Activated CD4-positive, CD25-positive, alpha-beta regulatory T cell (primary cell): ENCODE measurements around the gene VENTX.

ENCODE experiments used
- DNase-seq, 4 experiments: peaks; one replicate each; lab custom pipeline; 2025; lab: John Stamatoyannopoulos, UW

Gene VENTX

GRCh38 chr10:133201948-133202725 is 35.5 kb upstream of the VENTX start:
- no peak for DNase-seq

DNA sequence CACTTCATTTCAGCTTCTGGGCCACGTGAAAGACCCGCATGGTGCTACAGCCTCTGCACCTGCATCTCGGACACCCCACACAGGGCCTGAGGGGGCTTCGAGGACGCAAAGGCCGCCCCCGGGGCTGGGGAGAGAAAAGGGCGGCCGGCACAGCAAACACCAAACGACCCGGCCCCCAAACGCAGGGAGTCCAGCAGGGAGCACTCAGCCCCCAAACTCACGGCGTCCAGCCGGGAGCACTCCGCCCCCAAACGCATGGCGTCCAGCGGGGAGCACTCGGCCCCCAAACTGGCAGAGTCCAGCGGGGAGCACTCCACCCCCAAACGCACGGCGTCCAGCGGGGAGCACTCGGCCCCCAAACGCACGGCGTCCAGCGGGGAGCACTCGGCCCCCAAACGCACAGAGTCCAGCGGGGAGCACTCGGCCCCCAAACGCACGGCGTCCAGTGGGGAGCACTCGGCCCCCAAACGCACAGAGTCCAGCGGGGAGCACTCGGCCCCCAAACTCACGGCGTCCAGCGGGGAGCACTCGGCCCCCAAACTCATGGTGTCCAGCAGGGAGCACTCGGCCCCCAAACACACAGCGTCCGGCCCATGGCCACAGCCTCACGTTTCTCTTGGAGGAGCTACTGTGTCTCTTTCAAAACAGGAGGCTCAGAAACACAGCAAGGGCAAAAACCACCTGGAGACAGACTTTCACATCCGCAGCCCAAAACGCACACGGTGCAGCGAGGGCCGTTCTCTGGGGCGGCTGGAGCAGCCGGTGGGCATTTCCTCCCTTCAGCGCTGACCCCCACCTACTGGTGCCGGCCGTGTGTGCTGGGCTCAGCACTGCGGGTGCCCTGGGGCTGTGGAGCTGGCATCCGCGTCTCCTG is 34.6 kb upstream of the VENTX start:
- no peak for DNase-seq

DNA sequence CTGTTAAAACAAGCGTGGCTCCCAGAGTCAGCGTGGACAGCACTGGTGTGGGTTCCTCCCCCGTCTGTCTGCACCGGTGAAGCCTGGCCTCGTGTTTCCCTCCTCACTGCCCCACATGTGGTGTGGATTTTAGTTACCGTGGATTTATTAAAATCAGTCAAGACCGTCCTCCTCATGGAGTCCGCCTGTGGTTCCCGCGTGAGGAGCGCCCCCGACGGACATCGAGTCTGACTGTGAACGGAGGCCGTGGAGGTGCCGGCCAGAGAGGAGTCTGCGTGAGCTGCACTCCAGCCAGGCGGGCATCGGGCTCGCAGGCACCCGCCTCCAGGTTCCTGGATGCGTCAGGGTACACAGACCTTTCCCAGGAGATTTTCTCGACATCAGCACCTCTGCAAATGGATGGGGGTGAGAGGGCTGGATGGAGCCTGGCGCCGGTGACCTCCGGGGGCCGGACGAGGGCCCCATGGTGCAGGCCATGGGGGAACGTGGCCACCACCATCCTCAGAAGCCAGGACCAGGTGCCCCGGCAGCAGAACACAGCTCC is 33.9 kb upstream of the VENTX start:
- DNase-seq, result no peak

DNA sequence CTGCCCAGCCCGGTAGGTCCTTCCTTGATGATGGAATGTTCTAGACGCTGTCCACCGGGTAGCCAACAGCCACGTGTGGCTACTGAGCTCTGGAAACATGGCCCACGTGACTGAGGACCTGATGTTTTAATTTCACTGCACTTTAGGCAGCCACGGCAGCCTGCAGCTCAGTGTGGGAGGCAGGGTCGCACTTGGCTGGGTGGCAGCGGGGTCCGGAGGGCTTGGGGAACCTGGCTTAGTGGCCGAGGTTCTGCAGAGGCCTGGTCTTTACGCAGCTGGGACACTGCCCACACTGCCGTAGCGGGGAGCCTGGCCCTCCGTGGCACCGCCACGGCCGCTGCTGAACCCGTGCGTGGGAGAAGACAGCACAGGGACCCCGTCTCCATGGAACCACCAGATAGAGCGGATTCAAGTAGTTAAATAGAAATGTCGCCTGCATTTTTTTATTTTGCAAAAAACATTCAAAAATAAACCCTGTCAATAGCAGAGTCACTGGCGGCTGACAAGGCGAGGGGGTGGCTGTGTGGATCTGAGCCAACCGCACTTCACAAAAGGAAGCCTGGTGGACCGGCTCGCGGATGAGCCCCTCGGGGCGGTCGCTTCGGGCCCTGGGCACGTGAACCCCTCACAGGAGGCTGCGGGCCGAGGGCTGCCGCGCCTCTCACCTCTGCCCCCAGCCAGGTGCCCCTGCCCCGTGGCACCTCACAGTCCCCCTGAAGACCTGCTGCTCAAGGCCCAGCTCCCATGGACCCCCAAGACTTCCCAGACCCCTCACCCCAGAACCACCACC is 33.2 kb upstream of the VENTX start:
- no peak for DNase-seq

DNA sequence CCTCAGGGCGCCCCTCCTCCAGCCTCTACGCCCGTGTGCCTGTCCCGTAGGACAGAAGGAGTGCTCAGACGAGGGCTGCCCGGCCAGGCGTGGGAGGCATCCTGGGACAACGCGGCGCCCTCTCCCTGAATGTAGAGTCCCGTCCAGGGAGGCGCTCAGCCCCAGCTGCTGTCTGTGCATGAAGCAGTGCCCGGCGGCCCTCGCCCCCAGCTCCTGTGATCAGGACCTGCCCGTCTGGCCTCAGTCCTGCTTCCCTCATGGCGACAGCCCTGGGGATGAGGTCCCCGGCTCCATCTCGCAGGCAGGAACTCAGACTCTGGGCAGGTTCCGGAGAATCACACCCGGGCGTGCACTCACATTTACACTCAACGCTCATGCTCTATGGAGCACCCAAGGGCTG is 32.5 kb upstream of the VENTX start:
- no peak for DNase-seq

DNA sequence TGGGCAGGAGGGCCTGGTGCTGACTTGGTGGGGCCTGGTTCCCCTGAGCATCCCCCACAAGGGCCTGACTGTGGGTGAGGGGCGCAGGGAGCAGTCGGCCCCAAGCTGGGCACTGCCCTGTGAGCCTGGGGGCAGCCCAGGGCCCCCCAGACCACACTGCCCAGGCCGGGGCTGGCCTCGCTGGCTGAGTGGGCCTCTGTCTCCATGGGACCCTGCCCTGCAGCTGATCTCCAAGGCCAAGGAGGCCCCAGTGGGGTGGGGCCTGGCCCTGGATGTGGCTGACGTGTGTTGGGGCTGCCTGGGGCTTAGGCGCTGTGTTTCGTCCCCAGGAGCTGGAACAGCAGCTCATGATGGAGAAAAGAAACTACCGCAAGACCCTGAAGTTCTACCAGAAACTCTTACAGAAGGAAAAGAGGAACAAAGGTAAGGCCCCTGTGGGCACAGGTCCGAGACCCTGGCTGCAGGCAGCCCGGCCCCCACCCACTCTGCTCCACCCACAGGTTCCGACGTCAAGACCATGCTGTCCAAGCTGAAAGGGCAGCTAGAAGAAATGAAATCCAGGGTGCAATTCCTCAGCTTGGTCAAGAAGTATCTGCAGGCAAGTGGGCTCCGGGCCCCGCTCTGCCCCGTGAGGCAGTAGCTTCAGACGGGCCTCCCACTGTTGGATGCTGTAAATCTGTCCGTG is 31.2 kb upstream of the VENTX start:
- DNase-seq, result no peak

GRCh38 chr10:133207041-133207600 is 30.5 kb upstream of the VENTX start:
- no peak for DNase-seq

- no peak for DNase-seq
Observed at GRCh38 chr10:133207627-133208026, 30.0 kb upstream of the VENTX start.

GRCh38 chr10:133208466-133208865 is 29.2 kb upstream of the VENTX start:
- no peak for DNase-seq

- no peak for DNase-seq
Observed at GRCh38 chr10:133209117-133209516, 28.5 kb upstream of the VENTX start.

DNA sequence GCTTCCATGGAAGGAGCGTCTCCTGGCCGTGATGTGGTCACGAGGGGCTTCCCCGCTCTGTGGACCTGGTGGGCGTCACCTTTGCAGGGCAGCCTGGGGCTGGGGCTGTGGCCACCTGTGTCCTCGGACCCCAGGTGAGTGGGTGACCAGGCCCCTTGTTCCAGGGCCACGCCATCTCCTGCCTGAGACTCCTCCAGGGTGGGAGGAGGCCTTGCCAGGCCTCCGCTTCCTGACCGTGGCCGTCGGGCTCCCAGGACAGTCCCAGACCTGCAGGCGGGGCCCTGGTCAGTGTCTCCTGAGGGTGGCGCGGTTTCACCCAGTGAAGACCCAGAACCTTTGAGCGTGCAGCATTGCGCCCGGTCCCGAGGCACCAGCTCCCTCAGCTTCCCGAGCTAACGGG is 28.0 kb upstream of the VENTX start:
- DNase-seq, result no peak

- DNase-seq, result no peak
Observed at GRCh38 chr10:133210398-133211140, 27.1 kb upstream of the VENTX start.

DNA sequence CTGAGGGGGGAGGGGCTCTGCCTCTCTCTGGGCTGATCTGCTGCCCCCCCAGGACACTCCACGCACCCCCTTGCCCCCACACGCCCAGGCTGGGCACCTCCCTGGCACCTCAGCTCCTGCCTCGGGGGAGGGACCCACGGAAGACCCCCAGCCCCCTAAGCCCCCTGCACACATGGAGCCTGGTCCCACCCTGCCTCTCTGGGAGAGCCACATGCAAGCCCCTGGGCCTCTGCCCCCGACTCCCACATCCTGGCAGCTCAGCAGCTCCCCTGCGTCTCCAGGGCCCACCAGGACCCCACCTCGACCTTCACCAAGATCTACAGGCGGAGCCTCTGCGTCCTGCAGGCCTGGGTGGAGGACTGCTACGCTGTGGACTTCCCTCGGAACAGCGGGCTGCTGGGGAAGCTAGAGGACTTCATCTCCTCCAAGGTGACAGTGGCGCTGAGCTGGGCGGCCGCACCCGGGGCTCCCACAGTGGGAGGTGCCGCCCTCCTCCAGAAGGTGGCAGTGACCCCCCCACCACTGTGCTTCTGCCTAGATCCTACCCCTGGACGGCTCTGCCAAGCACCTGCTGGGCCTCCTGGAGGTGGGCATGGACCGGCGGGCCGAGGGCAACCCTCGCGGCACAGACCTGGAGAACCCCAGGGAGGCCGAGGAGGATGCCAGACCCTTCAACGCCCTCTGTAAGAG is 26.4 kb upstream of the VENTX start:
- no peak for DNase-seq

DNA sequence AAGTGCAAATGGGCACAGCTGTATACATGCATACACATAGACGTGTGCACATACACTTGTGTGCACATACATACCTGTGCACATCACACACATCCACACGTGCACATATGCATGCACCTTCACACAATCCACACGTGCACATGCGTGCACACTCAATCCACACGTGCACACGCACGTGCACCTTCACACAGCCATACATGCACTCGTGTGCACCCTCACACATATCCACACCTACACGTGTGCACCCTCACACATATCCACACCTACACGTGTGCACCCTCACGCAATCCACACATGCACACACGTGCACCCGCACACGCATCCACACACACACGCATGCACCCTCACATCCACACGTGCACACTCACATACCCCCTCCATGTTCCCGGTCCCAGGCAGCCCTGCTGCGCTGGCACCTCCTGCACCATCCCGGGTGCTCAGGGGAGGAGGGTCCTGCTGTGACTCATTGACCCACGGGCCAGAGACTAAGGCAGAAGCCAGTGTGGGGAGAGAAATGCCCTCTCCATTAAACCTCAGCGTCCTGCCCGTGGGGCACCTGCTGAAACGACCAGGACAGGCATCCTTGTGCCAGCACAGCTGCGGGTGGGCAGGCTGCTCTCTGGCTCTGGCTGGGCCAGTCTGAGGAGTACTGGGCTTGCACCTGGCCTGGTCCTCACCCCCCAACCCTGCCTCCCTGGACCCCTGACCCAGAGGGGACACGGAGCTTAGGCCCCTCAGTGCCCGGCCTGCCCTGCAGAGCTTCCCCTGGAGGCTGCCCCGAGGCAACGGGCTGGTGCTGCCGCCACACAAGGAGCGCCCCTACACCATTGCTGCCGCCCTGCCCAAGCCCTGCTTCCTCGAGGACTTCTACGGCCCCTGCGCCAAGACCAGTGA is 25.4 kb upstream of the VENTX start:
- DNase-seq, result no peak

GRCh38 chr10:133212853-133213494 is 24.7 kb upstream of the VENTX start:
- DNase-seq, result no peak

DNA sequence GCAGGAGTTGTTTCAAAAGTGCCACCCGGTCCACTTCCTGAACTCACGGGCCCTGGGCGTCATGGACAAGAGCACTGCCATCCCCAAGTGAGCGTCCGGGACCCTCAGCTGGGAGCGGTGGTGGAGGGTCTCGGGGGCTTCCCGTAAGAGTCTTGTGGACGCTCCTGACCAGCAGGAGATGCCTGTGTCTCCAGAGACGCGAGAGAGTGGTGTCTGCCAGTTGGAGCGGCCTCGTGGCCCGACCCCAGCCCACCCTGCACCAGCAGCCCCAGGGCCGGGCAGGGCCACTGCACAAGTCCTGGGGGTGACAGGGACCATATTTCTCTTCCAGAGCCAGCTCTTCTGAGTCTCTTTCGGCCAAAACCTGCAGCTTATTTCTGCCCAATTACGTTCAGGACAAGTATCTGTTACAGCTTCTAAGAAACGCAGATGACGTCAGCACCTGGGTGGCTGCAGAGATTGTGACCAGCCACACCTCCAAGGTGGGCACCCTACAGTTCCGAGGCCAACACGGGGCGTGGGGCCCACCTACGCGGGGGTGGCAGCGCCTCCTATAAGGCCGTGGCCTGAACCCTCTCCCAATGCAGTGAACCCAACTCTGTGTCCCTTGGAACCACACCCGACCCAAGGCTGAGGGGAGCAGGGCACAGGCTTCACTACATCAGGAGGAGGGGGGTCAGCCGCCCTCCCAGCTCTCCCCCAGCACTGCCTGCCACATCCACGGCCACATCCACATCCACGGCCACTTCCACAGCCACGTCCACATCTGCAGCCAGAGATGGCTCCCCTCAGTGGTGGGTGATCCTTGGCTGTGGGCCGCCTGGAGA is 23.8 kb upstream of the VENTX start:
- no peak for DNase-seq
